Measurements from ENCODE around the gene PHKA2. TPM values are rescaled to one million over a fixed set of nuclear protein-coding genes. Genes with fewer than 3 reads are reported as not detected.

Gene PHKA2
- total RNA-seq, 4 donors from 2014 or later = 8.7 to 17.6 (median 14.1) TPM

GRCh38 chrX:18927558-18927957, 56.4 kb downstream of the PHKA2 start:
- H3K4me3 ChIP-seq (ENCODE audit: low read depth, poor library complexity, severe bottlenecking) = no peak overlapping the region
- intact Hi-C loops (cut with DNase I; ENCODE audit: low total_unique reads) = no loop called here
- TF ChIP-seq CTCF (IDR thresholded peaks at IDR 0.05) = no peak
- no peak for TF ChIP-seq POLR2A (IDR thresholded peaks at IDR 0.05)
- DNase-seq (ENCODE audit: low spot score in 2 of 2) = no peak
- 75% methylated on average over 1 of the region's 1 CpG; no CpG with 5 or more reads in 1 of the 2 donors for WGBS, 2 donors

GRCh38 chrX:18924507-18925088, 59.3 kb downstream of the PHKA2 start:
- no peak overlapping the region for H3K4me3 ChIP-seq (ENCODE audit: low read depth, poor library complexity, severe bottlenecking)
- 71 to 91% methylated on average over 4 to 6 of the region's 6 CpGs for WGBS, 2 donors
- DNase-seq (ENCODE audit: low spot score in 2 of 2) = no peak
- intact Hi-C loops (cut with DNase I; ENCODE audit: low total_unique reads) = no loop called here
- no peak for TF ChIP-seq POLR2A (IDR thresholded peaks at IDR 0.05)
- no peak for TF ChIP-seq CTCF (IDR thresholded peaks at IDR 0.05)

GRCh38 chrX:18920566-18920965, 63.3 kb downstream of the PHKA2 start:
- intact Hi-C loops (cut with DNase I; ENCODE audit: low total_unique reads) = no loop called here
- no peak for TF ChIP-seq POLR2A (IDR thresholded peaks at IDR 0.05)
- TF ChIP-seq CTCF (IDR thresholded peaks at IDR 0.05) = no peak
- 77 to 87% methylated on average over 7 of the region's 7 CpGs for WGBS, 2 donors
- H3K4me3 ChIP-seq (ENCODE audit: low read depth, poor library complexity, severe bottlenecking) = no peak overlapping the region
- no peak for DNase-seq (ENCODE audit: low spot score in 2 of 2)

- no peak for TF ChIP-seq POLR2A (IDR thresholded peaks at IDR 0.05)
- no peak for TF ChIP-seq CTCF (IDR thresholded peaks at IDR 0.05)
- 87 to 90% methylated on average over 8 of the region's 8 CpGs for WGBS, 2 donors
Measured at GRCh38 chrX:18920079-18920478, 63.8 kb downstream of the PHKA2 start.

GRCh38 chrX:18917831-18918230, 66.1 kb downstream of the PHKA2 start:
- TF ChIP-seq CTCF (IDR thresholded peaks at IDR 0.05) (no peak), POLR2A (IDR thresholded peaks at IDR 0.05) (no peak)
- DNase-seq (ENCODE audit: low spot score in 2 of 2) = no peak
- intact Hi-C loops (cut with DNase I; ENCODE audit: low total_unique reads) = no loop called here
- H3K4me3 ChIP-seq (ENCODE audit: low read depth, poor library complexity, severe bottlenecking) = no peak overlapping the region
- 81 to 89% methylated on average over 7 of the region's 7 CpGs for WGBS, 2 donors

More at GRCh38 chrX:18920079-18920478, 63.8 kb downstream of the PHKA2 start:
- no peak for DNase-seq (ENCODE audit: low spot score in 2 of 2)
- no peak overlapping the region for H3K4me3 ChIP-seq (ENCODE audit: low read depth, poor library complexity, severe bottlenecking)
- intact Hi-C loops (cut with DNase I; ENCODE audit: low total_unique reads) = no loop called here

- no peak for DNase-seq (ENCODE audit: low spot score in 2 of 2)
- no peak overlapping the region for H3K4me3 ChIP-seq (ENCODE audit: low read depth, poor library complexity, severe bottlenecking)
- intact Hi-C loops (cut with DNase I; ENCODE audit: low total_unique reads) = no loop called here
- TF ChIP-seq POLR2A (IDR thresholded peaks at IDR 0.05) (no peak), CTCF (IDR thresholded peaks at IDR 0.05) (no peak)
- WGBS, 2 donors = 90 to 96% methylated on average over 5 to 12 of the region's 12 CpGs
Measured at GRCh38 chrX:18906286-18906685, 77.6 kb downstream of the PHKA2 start.

Measured in lower leg skin (tissue), 4 donors.